H9 (cell line): ENCODE data around the gene ATM. TPM values are rescaled to one million over a fixed set of nuclear protein-coding genes. Genes with fewer than 3 reads are reported as not detected.

Experiments used
- DNase-seq: peaks from one replicate; pipeline ENCODE4 v3.0.0-alpha.2; 2017
- H2AFZ ChIP-seq: one replicate; pipeline ENCODE4 v1.6.1; 2013; ENCODE audit warnings: mild to moderate bottlenecking, low read length, control low read depth, moderate library complexity
- H2AK5ac ChIP-seq: 2 replicates; pipeline ENCODE4 v1.6.1; 2013; ENCODE audit warnings: low read length, control low read depth, mixed read lengths; ENCODE audit not compliant: insufficient read length
- H2BK120ac ChIP-seq: one replicate; pipeline ENCODE4 v1.6.1; 2013; ENCODE audit warnings: low read depth, mild to moderate bottlenecking, low read length, control low read depth, inconsistent platforms; ENCODE audit not compliant: poor library complexity, severe bottlenecking
- H2BK12ac ChIP-seq: 2 replicates; pipeline ENCODE4 v1.6.1; 2013; ENCODE audit warnings: low read length, control low read depth, mixed read lengths, low read depth; ENCODE audit not compliant: insufficient read length
- H2BK15ac ChIP-seq: 2 replicates; pipeline ENCODE4 v1.6.1; 2013; ENCODE audit warnings: low read depth, low read length, control low read depth
- H2BK20ac ChIP-seq: one replicate; pipeline ENCODE4 v1.6.1; 2013; ENCODE audit warnings: low read depth, mild to moderate bottlenecking, low read length, control low read depth, inconsistent platforms; ENCODE audit not compliant: poor library complexity, severe bottlenecking
- H2BK5ac ChIP-seq: 2 replicates; pipeline ENCODE4 v1.6.1; 2013; ENCODE audit warnings: low read length, control low read depth, mixed read lengths; ENCODE audit not compliant: insufficient read length
- H3K14ac ChIP-seq: 2 replicates; pipeline ENCODE4 v1.6.1; 2013; ENCODE audit warnings: low read length, control low read depth; ENCODE audit not compliant: insufficient read depth
- H3K18ac ChIP-seq: 2 replicates; pipeline ENCODE4 v1.6.1; 2013; ENCODE audit warnings: low read depth, mild to moderate bottlenecking, mixed read lengths, low read length, control low read depth; ENCODE audit not compliant: insufficient read length
- H3K23ac ChIP-seq: 2 replicates; pipeline ENCODE4 v1.6.1; 2013; ENCODE audit warnings: low read length, control low read depth, mixed read lengths, low read depth; ENCODE audit not compliant: insufficient read length
- H3K23me2 ChIP-seq: 2 replicates; pipeline ENCODE4 v1.6.1; 2013; ENCODE audit warnings: low read depth, mild to moderate bottlenecking, mixed read lengths, low read length, control low read depth; ENCODE audit not compliant: insufficient read length, poor library complexity, severe bottlenecking
- H3K27ac ChIP-seq: 2 replicates; pipeline ENCODE4 v1.5.1; 2013; ENCODE audit warnings: low read length, control low read depth, mixed read lengths, low read depth; ENCODE audit not compliant: insufficient read length
- H3K27me3 ChIP-seq: 2 replicates; pipeline ENCODE4 v1.6.1; 2013; ENCODE audit warnings: low read length, control low read depth, inconsistent platforms; ENCODE audit not compliant: insufficient read depth
- H3K4ac ChIP-seq: 2 replicates; pipeline ENCODE4 v1.6.1; 2013; ENCODE audit warnings: low read depth, mild to moderate bottlenecking, control low read depth, inconsistent platforms, low read length, moderate library complexity
- H3K4me1 ChIP-seq: 2 replicates; pipeline ENCODE4 v1.6.1; 2013; ENCODE audit warnings: low read length, control low read depth, inconsistent platforms; ENCODE audit not compliant: insufficient read depth
- H3K4me2 ChIP-seq: 2 replicates; pipeline ENCODE4 v1.6.1; 2013; ENCODE audit warnings: low read length, control low read depth, mixed read lengths; ENCODE audit not compliant: insufficient read length, insufficient read depth
- H3K56ac ChIP-seq: 2 replicates; pipeline ENCODE4 v1.6.1; 2013; ENCODE audit warnings: low read depth, mild to moderate bottlenecking, mixed read lengths, low read length, control low read depth; ENCODE audit not compliant: insufficient read length
- H3K79me1 ChIP-seq: 2 replicates; pipeline ENCODE4 v1.6.1; 2013; ENCODE audit warnings: low read depth, mild to moderate bottlenecking, moderate library complexity, low read length, control low read depth, inconsistent platforms; ENCODE audit not compliant: insufficient read depth, poor library complexity, severe bottlenecking
- H3K79me2 ChIP-seq: 2 replicates; pipeline ENCODE4 v1.6.1; 2013; ENCODE audit warnings: low read length, control low read depth, inconsistent platforms; ENCODE audit not compliant: insufficient read depth
- H3K9ac ChIP-seq: 2 replicates; pipeline ENCODE4 v1.6.1; 2013; ENCODE audit warnings: low read length, control low read depth, mixed read lengths; ENCODE audit not compliant: insufficient read length; ENCODE audit errors: extremely low read depth
- H3K9me3 ChIP-seq: one replicate; pipeline ENCODE4 v1.6.1; 2013; ENCODE audit warnings: low read depth, low read length, inconsistent platforms; ENCODE audit not compliant: control insufficient read depth
- H3T11ph ChIP-seq: one replicate; pipeline ENCODE4 v1.6.1; 2013; ENCODE audit warnings: mild to moderate bottlenecking, low read length, control low read depth, inconsistent platforms
- H4K20me1 ChIP-seq: one replicate; pipeline ENCODE4 v1.6.1; 2013; ENCODE audit not compliant: control insufficient read depth, insufficient read length, insufficient read depth
- H4K5ac ChIP-seq: 2 replicates; pipeline ENCODE4 v1.6.1; 2013; ENCODE audit warnings: low read depth, mild to moderate bottlenecking, mixed read lengths, low read length, control low read depth; ENCODE audit not compliant: insufficient read length
- H4K8ac ChIP-seq: replicated peaks from 2 replicates; pipeline ENCODE4 v1.6.1; 2013; ENCODE audit warnings: low read length, control low read depth, mixed read lengths, low read depth; ENCODE audit not compliant: insufficient read length
- H4K91ac ChIP-seq: 2 replicates; pipeline ENCODE4 v1.6.1; 2013; ENCODE audit warnings: low read depth, mild to moderate bottlenecking, moderate library complexity, mixed read lengths, low read length, control low read depth; ENCODE audit not compliant: insufficient read length
- H3K27ac Mint-ChIP-seq, 3 experiments: 2 replicates in 2 of 3; 3 replicates in 1 of 3; pipeline ENCODE4 v1.8.0; 2020 to 2021; ENCODE audit warnings: mixed read lengths in 3 of 3, mild to moderate bottlenecking in 1 of 3, moderate library complexity in 1 of 3
- H3K27me3 Mint-ChIP-seq: 2 replicates; pipeline ENCODE4 v1.8.0; 2021; ENCODE audit warnings: low read depth, mild to moderate bottlenecking, moderate library complexity, mixed read lengths
- H3K36me3 Mint-ChIP-seq, 3 experiments: 2 replicates in 2 of 3; 3 replicates in 1 of 3; pipeline ENCODE4 v1.8.0; 2020 to 2021; ENCODE audit warnings: low read depth in 3 of 3, mixed read lengths in 3 of 3; ENCODE audit not compliant: insufficient read depth in 1 of 3
- H3K4me1 Mint-ChIP-seq, 2 experiments: 2 replicates each; pipeline ENCODE4 v1.8.0; 2020; ENCODE audit warnings: mixed read lengths in 2 of 2
- H3K4me3 Mint-ChIP-seq, 2 experiments: 2 replicates in 1 of 2; 3 replicates in 1 of 2; pipeline ENCODE4 v1.8.0; 2020 to 2021; ENCODE audit warnings: mild to moderate bottlenecking in 2 of 2, mixed read lengths in 2 of 2, moderate library complexity in 1 of 2
- H3K9me3 Mint-ChIP-seq, 2 experiments: 2 replicates in 1 of 2; 3 replicates in 1 of 2; pipeline ENCODE4 v1.8.0; 2020; ENCODE audit warnings: mild to moderate bottlenecking in 2 of 2, mixed read lengths in 2 of 2, moderate library complexity in 1 of 2
- WGBS: extraction: QIAGEN DNeasy Blood & Tissue Kit; methylation state at CpG from one replicate; pipeline ENCODE4 v1.1.7; 2013; ENCODE audit warnings: missing lambda C conversion rate, low lambda C conversion rate, mixed read lengths; ENCODE audit not compliant: insufficient read length; ENCODE audit errors: extremely low coverage; 5-methylcytosine and 5-hydroxymethylcytosine counted together
- total RNA-seq: library from RNA; stranded (reverse); gene quantifications from 2 replicates; pipeline ENCODE4 v1.2.1, GENCODE V29; 2021
- TF ChIP-seq, protein P1 (sequence below): fragments of 200-600 bp; sonication (generic); conservative IDR thresholded peaks from 3 replicates; pipeline ENCODE4 v1.8.0; 2021; ENCODE audit warnings: antibody characterized with exemption, mild to moderate bottlenecking

ATM gene
- total RNA-seq, 1 experiment from 2014 or later, result 58.9 TPM

DNA sequence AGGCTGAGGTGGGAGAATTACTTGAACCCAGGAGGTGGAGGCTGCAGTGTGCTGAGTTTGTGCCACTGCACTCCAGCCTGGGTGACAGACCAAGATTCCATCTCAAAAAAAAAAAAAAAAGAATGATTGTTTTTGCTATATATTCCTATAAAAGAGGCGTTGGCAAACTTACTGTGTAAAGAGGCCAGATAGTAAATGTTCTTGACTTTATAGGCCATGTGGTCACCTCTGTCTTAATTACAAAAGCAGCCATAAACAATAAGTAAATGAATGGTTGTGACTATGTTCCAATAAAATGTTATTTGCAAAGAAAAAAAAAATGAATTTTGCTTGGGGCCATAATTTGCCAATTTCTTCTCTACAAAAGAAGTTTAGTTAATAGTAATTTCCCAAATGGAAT, 12.3 kb downstream of the ATM start:
- Histone ChIP-seq H4K8ac (no peak overlapping the region), H3K27ac (no peak overlapping the region), H3K23me2 (no peaks in the 10 kb centered on the region), H3K4ac (no peak overlapping the region), H3K4me2 (no peak overlapping the region), H3K9ac (no peak overlapping the region), H3K23ac (no peak overlapping the region), H4K91ac (no peak overlapping the region), H2AK5ac (no peak overlapping the region), H4K5ac (no peak overlapping the region), H3K79me2 (no peaks in the 10 kb centered on the region), H3K56ac (no peak overlapping the region), H2BK5ac (no peak overlapping the region), H3K14ac (no peak overlapping the region), H2BK120ac (no peak overlapping the region), H2BK20ac (no peak overlapping the region), H2AFZ (no peak overlapping the region), H3K18ac (no peak overlapping the region), H2BK12ac (no peak overlapping the region), H2BK15ac (no peak overlapping the region), H3T11ph (no peak overlapping the region), H4K20me1 (no peaks in the 10 kb centered on the region), H3K27me3 (no peaks in the 10 kb centered on the region), H3K9me3 (no peaks in the 10 kb centered on the region), H3K79me1 (no peaks in the 10 kb centered on the region), H3K4me1 (no peaks in the 10 kb centered on the region)
- peaks cover 15 to 60% (median 48%) of the 10 kb centered on the region in 3 experiments; a peak in 6 of 7 replicates for H3K36me3 Mint-ChIP-seq
- WGBS, result no CpG with 5 or more reads among the region's 1 CpG
- no peaks in the 10 kb centered on the region for H3K9me3 Mint-ChIP-seq
- H3K4me3 Mint-ChIP-seq, result no peak overlapping the region
- no peaks in the 10 kb centered on the region for H3K27me3 Mint-ChIP-seq
- no peak for DNase-seq
- H3K27ac Mint-ChIP-seq, result no peak overlapping the region
- TF ChIP-seq, protein P1, sequence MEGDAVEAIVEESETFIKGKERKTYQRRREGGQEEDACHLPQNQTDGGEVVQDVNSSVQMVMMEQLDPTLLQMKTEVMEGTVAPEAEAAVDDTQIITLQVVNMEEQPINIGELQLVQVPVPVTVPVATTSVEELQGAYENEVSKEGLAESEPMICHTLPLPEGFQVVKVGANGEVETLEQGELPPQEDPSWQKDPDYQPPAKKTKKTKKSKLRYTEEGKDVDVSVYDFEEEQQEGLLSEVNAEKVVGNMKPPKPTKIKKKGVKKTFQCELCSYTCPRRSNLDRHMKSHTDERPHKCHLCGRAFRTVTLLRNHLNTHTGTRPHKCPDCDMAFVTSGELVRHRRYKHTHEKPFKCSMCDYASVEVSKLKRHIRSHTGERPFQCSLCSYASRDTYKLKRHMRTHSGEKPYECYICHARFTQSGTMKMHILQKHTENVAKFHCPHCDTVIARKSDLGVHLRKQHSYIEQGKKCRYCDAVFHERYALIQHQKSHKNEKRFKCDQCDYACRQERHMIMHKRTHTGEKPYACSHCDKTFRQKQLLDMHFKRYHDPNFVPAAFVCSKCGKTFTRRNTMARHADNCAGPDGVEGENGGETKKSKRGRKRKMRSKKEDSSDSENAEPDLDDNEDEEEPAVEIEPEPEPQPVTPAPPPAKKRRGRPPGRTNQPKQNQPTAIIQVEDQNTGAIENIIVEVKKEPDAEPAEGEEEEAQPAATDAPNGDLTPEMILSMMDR, result no peak
- H3K4me1 Mint-ChIP-seq, result no peaks in the 10 kb centered on the region
